K562 (cell line): ENCODE measurements around the gene CLCN1. TPM values are rescaled to one million over a fixed set of nuclear protein-coding genes. Genes with fewer than 3 reads are reported as not detected.

Experiments
- ATAC-seq: fragments of 200-7000 bp; cut with Tn5 transposase; 3 replicates; pipeline ENCODE4 v1.9.1; 2020; ENCODE audit warnings: moderate library complexity
- BruUV-seq: library from RNA; stranded (reverse); fragments of 400-500 nt; replicated peaks from 2 replicates; lab custom pipeline; 2021; lab: Mats Ljungman, UMichigan
- CTCF ChIA-PET: fragments of 300-600 bp; formaldehyde crosslinking; extraction: SDS; loops from one replicate; lab custom pipeline; 2021; ENCODE audit warnings: low intra/inter-chr PET ratio; lab: Yijun Ruan, JAX
- POLR2A ChIA-PET: fragments of 300-600, 350-650 bp; sonication (Branson Sonifier 250); formaldehyde crosslinking; extraction: SDS; loops from one replicate; lab custom pipeline; 2021; ENCODE audit warnings: antibody characterized with exemption, inconsistent platforms; lab: Yijun Ruan, JAX
- DNase-seq, 4 experiments: peaks; one replicate each; pipeline versions ENCODE4 v3.0.0 to v3.0.0-alpha.2; 2011 to 2018; ENCODE audit warnings: low spot score in 3 of 4, mixed read lengths in 3 of 4; ENCODE audit errors: extremely low read depth in 1 of 4
- FAIRE-seq: peaks from 2 replicates; lab custom pipeline; 2011; peaks lifted over from hg19 to GRCh38; lab: Jason Lieb, UNC
- H2AFZ ChIP-seq: 2 replicates; pipeline ENCODE4 v1.6.0; 2011; ENCODE audit warnings: low read depth, low read length, control low read depth, inconsistent platforms
- H3K27ac ChIP-seq: fragments of 200-600 bp; 3 replicates; pipeline ENCODE4 v1.8.0; 2011; ENCODE audit warnings: low read depth, mild to moderate bottlenecking, control low read depth, inconsistent platforms, low read length, moderate library complexity, mixed read lengths; ENCODE audit errors: extremely low read depth
- H3K27me3 ChIP-seq, 2 experiments: fragments of 300-600 bp in 1 of 2; 2 replicates in 1 of 2; 3 replicates in 1 of 2; pipeline versions ENCODE4 v1.6.0 to v1.8.0; 2011; ENCODE audit warnings: inconsistent platforms in 2 of 2, low read length in 2 of 2, mild to moderate bottlenecking in 1 of 2, mixed read lengths in 1 of 2, moderate library complexity in 1 of 2; ENCODE audit not compliant: control insufficient read depth in 2 of 2, insufficient read depth in 2 of 2
- H3K36me3 ChIP-seq: fragments of 300-600 bp; 3 replicates; pipeline ENCODE4 v1.8.0; 2011; ENCODE audit warnings: mild to moderate bottlenecking, low read length, inconsistent platforms; ENCODE audit not compliant: control insufficient read depth, insufficient read depth
- H3K4me1 ChIP-seq, 2 experiments: fragments of 200-600 bp in 1 of 2; replicated peaks in 1 of 2; 2 replicates in 1 of 2; 3 replicates in 1 of 2; pipeline versions ENCODE4 v1.5.1 to v1.8.0; 2011; ENCODE audit warnings: inconsistent platforms in 2 of 2, low read length in 2 of 2, mild to moderate bottlenecking in 1 of 2, mixed read lengths in 1 of 2, moderate library complexity in 1 of 2; ENCODE audit not compliant: control insufficient read depth in 2 of 2, insufficient read depth in 2 of 2
- H3K4me2 ChIP-seq: 2 replicates; pipeline ENCODE4 v1.6.1; 2011; ENCODE audit warnings: low read length, control low read depth, inconsistent platforms, mixed read lengths; ENCODE audit not compliant: insufficient read depth
- H3K4me3 ChIP-seq: fragments of 200-600 bp; sonication (generic), shearing (Covaris generic); 2 replicates; pipeline ENCODE4 v1.5.1; 2016; ENCODE audit warnings: control low read depth, inconsistent platforms
- H3K79me2 ChIP-seq: fragments of 200-600 bp; 3 replicates; pipeline ENCODE4 v1.8.0; 2011; ENCODE audit warnings: low read length, inconsistent platforms; ENCODE audit not compliant: control insufficient read depth, insufficient read depth
- H3K9ac ChIP-seq, 2 experiments: 2 replicates each; pipeline versions ENCODE4 v1.6.0 to v1.6.1; 2011; ENCODE audit warnings: low read depth in 2 of 2, low read length in 2 of 2, control low read depth in 1 of 2, inconsistent platforms in 1 of 2, mild to moderate bottlenecking in 1 of 2, mixed read lengths in 1 of 2; ENCODE audit not compliant: insufficient read depth in 1 of 2
- H3K9me1 ChIP-seq: one replicate; pipeline ENCODE4 v1.6.0; 2011; ENCODE audit warnings: inconsistent platforms, mild to moderate bottlenecking, low read length, moderate library complexity; ENCODE audit not compliant: control insufficient read depth, insufficient read depth
- H3K9me3 ChIP-seq: replicated peaks from 2 replicates; pipeline ENCODE4 v1.5.1; 2011; ENCODE audit warnings: low read depth, low read length, inconsistent platforms; ENCODE audit not compliant: control insufficient read depth, insufficient read depth
- H4K20me1 ChIP-seq: replicated peaks from 2 replicates; pipeline ENCODE4 v1.6.1; 2011; ENCODE audit warnings: low read length, inconsistent platforms, mixed read lengths; ENCODE audit not compliant: control insufficient read depth, insufficient read depth
- BCOR ChIP-seq: fragments of 450-650 bp; IDR thresholded peaks from 2 replicates; pipeline ENCODE4 v1.6.1; 2016
- BRF2 ChIP-seq: IDR thresholded peaks from 3 replicates; pipeline ENCODE4 v1.6.1; 2011; ENCODE audit warnings: borderline replicate concordance, mild to moderate bottlenecking; ENCODE audit not compliant: insufficient read length, insufficient read depth
- CEBPG ChIP-seq, 3 experiments: fragments of 200-800 bp in 1 of 3; sonication (Bioruptor generic) in 1 of 3; sonication (generic) in 1 of 3; formaldehyde crosslinking in 1 of 3; IDR thresholded peaks in 2 of 3; conservative IDR thresholded peaks in 1 of 3; 2 replicates each; pipeline versions ENCODE4 v1.6.1 to v1.8.0; 2016 to 2022; ENCODE audit warnings: missing compliant biosample characterization in 2 of 3, missing genetic modification characterization in 2 of 3, mild to moderate bottlenecking in 1 of 3, missing genetic modification reagents in 1 of 3
- ELF2 ChIP-seq: fragments of 250-450 bp; sonication (Bioruptor Pico); IDR thresholded peaks from 2 replicates; pipeline ENCODE4 v1.5.0; 2021; ENCODE audit warnings: mild to moderate bottlenecking
- EZH2 ChIP-seq: IDR thresholded peaks from 2 replicates; pipeline ENCODE4 v1.6.1; 2012; ENCODE audit warnings: low read depth, mild to moderate bottlenecking, inconsistent platforms, low read length, borderline replicate concordance
- FOXP1 ChIP-seq: sonication (generic); formaldehyde crosslinking; IDR thresholded peaks from 2 replicates; pipeline ENCODE4 v1.8.0; 2022; ENCODE audit warnings: mild to moderate bottlenecking, missing genetic modification reagents
- IRF1 ChIP-seq: sonication (generic); formaldehyde crosslinking; IDR thresholded peaks from 2 replicates; pipeline ENCODE4 v1.8.0; 2022; ENCODE audit warnings: missing genetic modification reagents, mild to moderate bottlenecking, borderline replicate concordance
- MCM3 ChIP-seq: fragments of 450-650 bp; IDR thresholded peaks from 2 replicates; pipeline ENCODE4 v1.6.1; 2016
- MED1 ChIP-seq: sonication (generic); formaldehyde crosslinking; IDR thresholded peaks from 2 replicates; pipeline ENCODE4 v1.8.1; 2023; ENCODE audit warnings: missing genetic modification reagents, borderline replicate concordance
- SMARCC2 ChIP-seq: fragments of 450-650 bp; IDR thresholded peaks from 2 replicates; pipeline ENCODE4 v1.6.1; 2017; ENCODE audit warnings: antibody characterized with exemption, moderate library complexity, mild to moderate bottlenecking, low read depth
- TARDBP ChIP-seq: fragments of 450-650 bp; IDR thresholded peaks from 2 replicates; pipeline ENCODE4 v1.6.1; 2016
- TOE1 ChIP-seq, 2 experiments: fragments of 450-650 bp in 1 of 2; sonication (generic) in 1 of 2; formaldehyde crosslinking in 1 of 2; IDR thresholded peaks; 2 replicates each; pipeline versions ENCODE4 v1.7.1 to v1.8.0; 2016 to 2022; ENCODE audit warnings: borderline replicate concordance in 2 of 2, mild to moderate bottlenecking in 2 of 2, antibody characterized with exemption in 1 of 2, inconsistent platforms in 1 of 2, low read depth in 1 of 2, missing genetic modification reagents in 1 of 2, moderate library complexity in 1 of 2
- ZFPM2 ChIP-seq: fragments of 250-450 bp; sonication (Bioruptor Pico); IDR thresholded peaks from 2 replicates; pipeline ENCODE4 v1.5.1; 2022; ENCODE audit warnings: mild to moderate bottlenecking
- ZNF134 ChIP-seq: fragments of 250-450 bp; sonication (Bioruptor Pico); conservative IDR thresholded peaks from 2 replicates; pipeline ENCODE4 v1.4.0; 2020
- ZNF232 ChIP-seq: sonication (generic); formaldehyde crosslinking; IDR thresholded peaks from 2 replicates; pipeline ENCODE4 v1.8.0; 2022; ENCODE audit warnings: mild to moderate bottlenecking, missing genetic modification reagents
- ZNF280A ChIP-seq: fragments of 450-650 bp; IDR thresholded peaks from 2 replicates; pipeline ENCODE4 v1.6.1; 2018; ENCODE audit warnings: mild to moderate bottlenecking, low read depth; ENCODE audit not compliant: partially characterized antibody
- ZNF551 ChIP-seq: fragments of 250-450 bp; sonication (Bioruptor Pico); IDR thresholded peaks from 2 replicates; pipeline ENCODE4 v1.5.0; 2021; ENCODE audit warnings: mild to moderate bottlenecking, moderate library complexity
- WGBS: fragments of 100-300 bp; shearing (Covaris generic); methylation state at CpG from one replicate; pipeline ENCODE4 v1.1.6; 2016; ENCODE audit warnings: low coverage, mixed read lengths; ENCODE audit not compliant: insufficient coverage; ENCODE audit errors: missing lambda C conversion rate; 5-methylcytosine and 5-hydroxymethylcytosine counted together
- in situ Hi-C: fragments of 300-500 bp; cut with MboI; formaldehyde crosslinking; loops from 4 replicates; pipeline ENCODE4 v1.15.0; 2018; ENCODE audit warnings: inconsistent platforms, mixed read lengths
- intact Hi-C: fragments of 100-400 bp; cut with micrococcal nuclease; formaldehyde crosslinking; loops from 2 replicates; pipeline ENCODE4 v1.14.2; 2022
- polyA plus RNA-seq, 8 experiments: library from polyadenylated mRNA; depleted of rRNA in 4 of 8; stranded (reverse) in 5 of 8; unstranded in 3 of 8; fragments of >200 nt; fragmentation: Nextera tagmentation in 2 of 8; fragmentation: Illumina TruSeq in 1 of 8; extraction: Ambion mirVana in 2 of 8; extraction: Trizol in 1 of 8; gene quantifications; 2 replicates each; pipeline versions ENCODE4 v1.2.1 to v1.2.3, GENCODE V29; 2011 to 2014; ENCODE audit warnings: inconsistent platforms in 1 of 8, missing spikeins in 1 of 8
- total RNA-seq, 7 experiments: library from RNA; depleted of rRNA in 6 of 7; stranded (reverse); fragments of >200 nt in 6 of 7; fragmentation: Illumina TruSeq in 2 of 7; extraction: Trizol in 2 of 7; gene quantifications; 2 replicates each; pipeline versions ENCODE4 v1.2.1 to v1.2.3, GENCODE V29; 2011 to 2021; ENCODE audit warnings: low replicate concordance in 1 of 7

The CLCN1 gene
- total and polyA plus RNA-seq, 9 of the 15 experiments (the other 6 are each of a cell fraction or from before 2014, with no cell fraction given), result 0.01 to 0.11 (median 0.04) TPM; not detected in 4

- intact Hi-C loops (no loop called here), in situ Hi-C loops (no loop called here)
- Histone ChIP-seq H3K36me3 (peaks cover 39% of the 10 kb centered on the region), H3K79me2 (no peaks in the 10 kb centered on the region), H3K4me2 (no peak overlapping the region), H3K9ac (no peak overlapping the region), H3K9me1 (no peaks in the 10 kb centered on the region), H2AFZ (no peak overlapping the region), H4K20me1 (0 out of 2 replicates have a peak, but pooled peaks cover 4% of the 10 kb centered on the region), H3K27ac (no peak overlapping the region), H3K4me3 (no peak overlapping the region), H3K4me1 (peaks cover 7 to 8% of the 10 kb centered on the region in 2 experiments; a peak in 3 of 5 replicates), H3K9me3 (no peaks in the 10 kb centered on the region), H3K27me3 (no peaks in the 10 kb centered on the region)
- ATAC-seq (no peak), FAIRE-seq (no peak), DNase-seq (no peak)
- no TSS peak for BruUV-seq
- CTCF ChIA-PET, result interaction anchor here (0.7 kb wide), 1 partner anchor 13 kb away, joined by 4 read pairs; no protein-coding TSS in a partner anchor
- POLR2A ChIA-PET, result interaction anchor here (0.7 to 0.9 kb wide), 2 partner anchors 19 to 40 kb away, joined by 3 to 4 read pairs; no protein-coding TSS in a partner anchor
- WGBS, result 65% methylated on average over 1 of the region's 1 CpG
- TF ChIP-seq ZNF134 (CRISPR knock-in tag) (no peak), ZNF551 (CRISPR knock-in tag) (no peak), ZFPM2 (CRISPR knock-in tag) (no peak), TOE1 (IDR thresholded peaks at IDR 0.05; ENCODE audit: borderline replicate concordance) (no peak), TOE1 (CRISPR knock-in tag; IDR thresholded peaks at IDR 0.05; ENCODE audit: borderline replicate concordance, low read depth) (no peak), CEBPG (CRISPR knock-in tag; IDR thresholded peaks at IDR 0.05) (no peak), CEBPG (tag; conservative IDR thresholded peaks at IDR 0.05 in 1 of 2, IDR thresholded peaks at IDR 0.05 in 1 of 2) (no peak), BRF2 (no peak), ZNF280A (no peak), ELF2 (CRISPR knock-in tag) (no peak), TARDBP (no peak), FOXP1 (CRISPR knock-in tag) (no peak), SMARCC2 (no peak), EZH2 (no peak), MCM3 (no peak), BCOR (no peak), ZNF232 (CRISPR knock-in tag) (no peak), IRF1 (CRISPR knock-in tag) (no peak), MED1 (CRISPR knock-in tag) (no peak)
These were observed 44.7 kb upstream of the CLCN1 start for GRCh38 chr7:143271240-143271639.
